ENCODE data around the gene C16orf89.

Gene C16orf89

DNA sequence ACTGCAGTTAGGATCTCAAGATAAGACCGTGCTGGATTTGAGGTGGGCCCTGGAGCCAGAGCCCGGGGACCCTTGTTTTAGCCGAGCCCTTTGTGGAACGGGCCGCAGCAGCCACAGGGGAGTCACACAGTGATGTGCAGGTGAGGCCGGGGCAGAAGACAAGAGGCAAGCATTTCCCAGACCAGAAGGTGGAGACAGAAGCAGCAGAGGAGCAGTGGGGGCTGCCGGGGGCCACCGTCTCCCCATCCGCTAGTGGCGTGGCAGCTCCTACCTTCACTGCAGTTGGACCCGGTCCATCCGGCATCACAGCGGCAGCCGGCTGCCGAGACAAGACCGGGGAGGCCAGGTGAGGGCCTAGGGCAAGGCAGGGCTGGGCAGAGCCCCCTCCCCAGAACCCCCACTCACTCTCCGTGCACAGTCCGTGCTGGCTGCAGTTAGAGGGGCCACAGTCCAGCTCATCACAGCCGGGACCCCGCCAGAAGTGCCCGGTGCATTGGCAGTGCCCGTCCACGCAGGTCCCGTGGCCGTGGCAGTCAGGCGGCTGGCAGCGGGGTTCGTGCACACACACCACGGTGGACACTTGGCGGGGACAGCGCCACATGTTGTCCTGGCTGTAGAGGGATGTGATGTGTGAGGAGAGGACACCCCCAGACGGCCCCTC, 38.1 kb downstream of the C16orf89 start:
- DNase-seq: no peak

DNA sequence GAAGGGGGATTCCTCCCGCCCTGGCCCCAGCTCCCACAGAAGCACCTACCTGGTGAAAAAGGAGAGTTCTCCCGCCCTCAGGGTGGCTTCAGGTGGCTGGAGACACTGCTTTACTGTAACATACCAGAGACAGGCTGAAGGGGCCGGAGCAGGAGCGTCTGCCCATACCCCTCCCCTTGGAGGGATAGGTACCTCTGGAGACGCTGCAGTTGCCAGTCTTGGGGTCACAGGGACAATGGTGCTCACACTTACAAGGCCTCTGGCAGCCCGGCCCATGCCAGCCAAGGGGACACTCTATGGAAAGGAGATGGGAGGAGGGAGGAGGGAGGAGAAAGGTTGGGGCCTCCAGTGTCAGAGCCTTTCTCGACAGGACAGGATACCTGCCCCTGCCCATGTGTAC, 38.7 kb downstream of the C16orf89 start:
- no peak for DNase-seq

DNA sequence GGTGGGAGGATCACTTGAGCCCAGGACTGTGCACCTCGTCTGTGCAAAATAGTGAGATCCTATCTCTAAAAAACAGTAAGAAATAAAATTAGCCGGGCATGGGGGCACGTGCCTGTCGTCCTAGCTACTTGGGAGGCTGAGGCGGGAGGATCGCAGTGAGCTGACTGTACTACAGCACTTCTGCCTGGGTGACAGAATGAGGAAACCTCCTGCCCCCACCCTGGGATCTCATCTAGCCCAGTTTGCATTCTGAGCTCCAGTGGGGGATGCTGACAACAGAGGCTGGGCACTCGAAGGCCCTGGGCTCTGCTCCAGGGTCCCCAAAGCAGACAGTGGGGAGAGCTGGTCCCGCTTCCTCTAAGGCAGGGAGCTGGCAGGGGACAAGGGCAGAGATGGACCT, 39.1 kb downstream of the C16orf89 start:
- no peak for DNase-seq

DNA sequence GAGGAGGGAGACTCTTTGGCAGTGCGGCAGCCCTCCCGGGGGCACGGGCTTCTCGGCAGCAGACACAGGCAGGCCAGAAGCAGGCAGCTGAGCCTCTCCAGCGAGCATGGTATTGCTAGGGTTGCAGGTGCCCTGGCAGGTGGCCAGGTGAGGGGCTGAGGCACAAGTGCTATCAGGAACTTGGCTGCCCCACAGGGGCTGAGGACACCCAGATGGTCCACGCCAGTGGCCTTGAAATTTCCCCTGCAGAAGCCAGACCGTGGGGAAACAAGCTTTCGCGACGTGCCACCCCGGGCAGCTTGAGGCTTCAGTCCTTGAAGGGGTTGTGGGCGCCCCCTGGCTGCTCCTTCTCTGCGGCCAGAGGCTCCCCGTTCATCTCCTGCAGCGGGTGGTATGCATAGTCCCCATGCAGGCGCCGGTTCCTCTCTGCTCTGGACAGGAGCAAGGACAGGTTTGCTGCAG, 40.6 kb downstream of the C16orf89 start:
- DNase-seq: no peak

DNA sequence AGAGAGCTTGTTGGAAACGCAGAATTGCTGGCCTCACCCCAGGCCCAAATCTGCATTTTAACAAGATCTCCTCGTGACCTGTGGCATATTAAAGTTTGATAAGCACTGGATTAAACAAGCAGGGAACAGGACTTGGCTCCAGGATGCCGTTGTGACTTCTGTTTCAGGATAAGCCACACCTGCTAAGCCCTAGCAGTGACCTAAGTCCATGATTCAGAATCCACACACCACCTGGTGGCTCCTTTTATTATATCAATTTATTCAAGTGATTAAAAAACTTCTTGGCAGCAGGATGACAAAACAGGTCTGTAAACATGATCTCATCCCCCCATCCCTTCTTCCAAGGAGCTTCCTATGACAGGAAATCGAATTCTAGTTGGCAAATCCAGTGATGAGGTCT, 41.1 kb downstream of the C16orf89 start:
- DNase-seq: no peak

DNA sequence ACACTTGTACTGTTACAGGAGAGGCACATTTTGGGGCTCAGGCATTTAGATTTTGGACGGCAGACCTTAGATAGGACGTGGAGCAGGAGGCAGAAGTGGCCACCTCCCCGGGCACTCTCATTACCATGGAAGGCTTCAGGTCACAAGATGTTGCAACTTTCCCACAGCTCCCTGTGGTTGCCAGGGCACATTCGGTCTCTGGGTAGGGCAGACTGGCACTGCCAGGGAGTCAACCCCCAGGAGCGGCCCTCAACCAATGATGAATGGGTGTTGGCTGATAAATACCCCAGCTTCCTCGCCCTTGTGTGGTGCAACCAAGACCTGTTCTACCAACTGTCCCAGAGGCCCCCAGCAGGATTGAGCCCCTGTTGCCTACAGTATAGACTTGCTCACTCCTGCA, 43.2 kb downstream of the C16orf89 start:
- DNase-seq: no peak

DNA sequence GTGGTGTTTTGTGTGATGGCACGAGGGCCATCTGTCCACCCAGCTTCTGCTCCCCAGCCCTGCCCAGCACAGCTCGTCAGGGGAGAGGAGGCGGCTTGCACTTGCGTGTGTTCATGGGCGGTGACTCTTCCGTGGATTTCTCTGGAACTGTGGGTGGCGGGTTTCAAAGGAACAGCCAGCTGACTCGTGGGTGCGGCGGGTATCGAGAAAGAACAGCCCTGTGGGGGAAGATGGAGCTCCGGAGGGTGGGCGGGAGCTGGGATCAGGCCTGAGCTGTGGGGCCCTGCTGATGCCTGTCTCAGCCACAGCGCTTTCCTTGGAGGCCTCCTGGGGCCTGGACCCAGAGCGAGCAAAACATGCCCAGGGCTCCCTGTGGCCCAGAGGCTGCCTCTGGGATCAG, 45.2 kb downstream of the C16orf89 start:
- no peak for DNase-seq

DNA sequence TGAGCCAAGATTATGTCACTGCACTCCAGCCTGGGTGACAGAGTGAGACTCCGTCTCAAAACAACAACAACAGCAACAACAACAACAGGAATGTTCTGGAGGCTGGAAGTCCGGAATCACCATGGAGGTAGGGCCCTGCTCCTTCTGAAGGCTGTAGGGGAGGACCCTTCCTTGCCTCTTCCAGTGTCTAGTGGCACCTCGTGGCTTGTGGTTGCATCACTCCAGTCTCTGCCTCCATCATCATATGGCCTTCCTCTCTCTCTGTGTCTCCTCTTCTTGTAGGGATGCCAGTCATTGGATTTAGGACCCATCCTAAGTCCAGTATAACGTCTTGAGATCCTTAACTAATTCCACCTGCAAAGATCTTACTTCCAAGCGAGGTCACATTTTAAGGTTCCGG, 46.0 kb downstream of the C16orf89 start:
- DNase-seq: no peak

DNA sequence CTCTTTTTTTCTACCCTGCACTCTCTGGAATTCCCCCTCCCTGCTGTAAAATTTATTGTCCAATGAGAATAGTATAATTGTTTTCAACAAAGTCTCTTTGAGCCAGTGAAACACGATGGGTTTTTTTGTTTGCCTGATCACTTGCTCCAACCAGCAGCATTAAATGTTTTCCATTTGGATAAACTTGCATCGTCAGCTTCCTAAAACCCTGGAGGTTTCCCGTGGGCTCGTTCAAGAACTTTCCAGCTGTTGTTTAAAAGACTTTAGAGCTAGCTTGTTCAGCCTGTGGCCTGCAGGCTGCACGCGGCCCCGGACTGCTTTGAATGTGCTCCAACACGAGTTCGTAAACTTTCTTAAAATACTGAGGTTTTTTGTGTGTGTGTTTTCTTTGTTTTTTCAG, 47.0 kb downstream of the C16orf89 start:
- DNase-seq: no peak

DNA sequence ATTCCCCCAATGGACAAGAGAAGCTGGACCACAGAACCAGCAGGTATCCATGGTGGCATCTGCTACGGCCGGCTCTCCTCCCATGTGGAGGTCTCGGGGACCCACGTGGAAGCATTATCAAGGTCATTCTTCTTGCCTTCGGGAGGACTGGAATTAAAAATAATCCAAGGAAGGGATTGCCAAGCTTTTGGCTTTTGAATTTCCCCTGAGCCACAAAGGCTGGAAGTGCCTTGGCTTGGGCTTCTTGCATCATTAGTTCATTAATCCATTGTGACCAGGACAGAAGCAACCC, 48.1 kb downstream of the C16orf89 start:
- DNase-seq: no peak

DNA sequence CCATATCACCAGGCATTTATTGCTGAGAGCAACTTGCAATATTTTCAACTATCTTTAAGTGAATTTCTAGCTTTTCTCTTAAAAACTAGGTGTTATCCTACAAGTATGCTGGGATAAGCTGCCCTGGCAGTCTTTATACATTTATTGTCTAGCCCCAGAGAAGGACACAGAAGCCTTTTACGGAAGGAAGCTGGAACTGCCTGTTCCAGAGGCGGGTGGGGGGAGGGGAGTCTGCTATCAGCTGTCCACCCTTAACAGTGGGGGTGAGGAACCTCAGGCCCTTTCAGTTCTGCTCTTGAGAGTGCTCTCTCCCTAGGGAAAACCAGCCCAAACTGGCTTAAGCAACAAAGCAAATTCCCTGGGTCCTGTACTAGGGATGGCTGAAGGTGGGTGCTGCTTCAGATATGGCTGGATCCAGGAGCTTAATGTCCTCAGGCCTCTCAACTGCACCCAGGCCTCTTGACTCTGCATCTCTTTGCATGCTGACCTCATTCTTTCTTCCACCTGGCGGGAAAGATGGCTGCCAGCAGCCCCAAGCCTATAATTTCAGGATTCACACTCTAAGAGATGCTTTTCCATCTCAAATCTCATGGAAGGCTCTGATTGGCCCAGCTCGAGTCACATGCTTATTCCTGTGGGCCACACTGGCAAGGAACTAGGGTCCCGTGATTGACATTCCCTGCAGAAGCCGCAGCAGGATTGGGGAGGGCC, 48.6 kb downstream of the C16orf89 start:
- no peak for DNase-seq

DNA sequence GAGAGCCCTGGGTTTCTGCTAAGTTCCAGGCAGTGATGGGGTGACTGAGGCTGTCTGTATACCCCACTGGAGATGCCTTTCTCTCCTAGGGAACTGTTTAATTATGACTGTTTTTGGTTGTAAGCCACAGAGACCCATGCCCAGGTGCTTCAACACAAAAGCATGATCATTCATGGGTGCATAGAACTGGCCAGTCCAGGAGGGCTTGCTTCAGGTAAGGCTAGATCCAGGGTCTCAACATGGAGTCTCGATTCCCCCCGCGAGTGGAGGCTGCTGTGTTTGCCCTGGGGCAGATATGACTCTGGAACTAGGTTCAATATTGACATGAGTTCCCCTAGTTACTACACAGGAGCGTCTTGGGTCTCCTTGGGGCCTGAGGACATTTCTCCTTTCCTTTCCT, 49.9 kb downstream of the C16orf89 start:
- DNase-seq: no peak

DNA sequence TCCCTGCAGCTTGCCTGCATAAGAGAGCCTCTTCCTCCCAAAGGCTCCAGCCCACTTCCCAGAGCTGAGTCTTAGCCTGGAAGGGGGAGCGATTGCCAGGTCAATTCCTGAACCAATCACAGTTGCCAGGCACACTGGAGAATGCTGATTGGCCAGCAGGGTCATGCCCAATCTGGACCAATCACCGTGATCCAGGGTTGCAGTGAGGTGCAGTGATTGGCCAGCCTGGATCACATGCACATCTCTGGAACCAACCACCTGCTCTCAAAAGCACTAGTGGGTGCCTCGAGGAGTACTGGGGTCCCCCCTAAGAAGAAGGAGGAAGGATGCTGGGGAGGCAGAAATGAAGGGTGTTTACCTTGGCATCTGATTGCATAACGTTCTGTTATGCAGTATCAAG, 50.4 kb downstream of the C16orf89 start:
- DNase-seq: no peak

DNA sequence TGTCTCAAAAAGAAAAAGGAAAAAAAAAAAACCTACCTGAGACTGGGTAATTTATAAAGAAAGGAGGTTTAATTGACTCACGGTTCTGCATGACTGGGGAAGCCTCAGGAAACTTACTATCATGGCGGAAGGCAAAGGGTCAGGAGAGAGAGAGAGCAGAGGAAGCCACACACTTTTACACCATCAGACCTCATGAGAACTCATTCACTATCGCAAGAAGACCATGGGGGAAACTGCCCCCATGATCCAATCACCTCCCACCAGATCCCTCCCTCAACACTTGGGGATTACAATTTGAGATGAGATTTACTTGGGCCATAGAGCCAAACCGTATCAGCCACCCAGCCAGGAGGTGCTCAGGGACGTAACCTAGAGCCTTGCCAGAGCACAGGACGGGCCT, 52.9 kb downstream of the C16orf89 start:
- no peak for DNase-seq

DNA sequence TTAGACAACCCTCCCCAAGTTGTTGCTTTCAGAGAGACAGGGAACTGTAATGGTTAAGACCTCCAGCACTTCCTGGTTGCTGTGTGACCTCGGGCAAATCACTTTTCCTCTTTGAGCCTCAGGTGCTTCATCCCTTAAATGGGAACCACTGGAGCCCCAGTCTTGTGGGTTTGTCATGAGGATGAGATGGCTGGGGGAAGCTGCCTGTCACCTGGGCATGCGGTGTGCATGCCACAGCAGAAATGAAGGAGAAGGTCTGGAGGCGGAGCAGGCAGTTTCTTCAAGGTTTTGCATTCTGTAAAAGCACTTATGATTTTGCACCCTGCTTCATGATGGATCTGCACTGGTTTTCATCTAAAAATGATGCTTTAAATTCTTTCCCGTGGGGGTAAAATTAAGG, 54.1 kb downstream of the C16orf89 start:
- no peak for DNase-seq

DNA sequence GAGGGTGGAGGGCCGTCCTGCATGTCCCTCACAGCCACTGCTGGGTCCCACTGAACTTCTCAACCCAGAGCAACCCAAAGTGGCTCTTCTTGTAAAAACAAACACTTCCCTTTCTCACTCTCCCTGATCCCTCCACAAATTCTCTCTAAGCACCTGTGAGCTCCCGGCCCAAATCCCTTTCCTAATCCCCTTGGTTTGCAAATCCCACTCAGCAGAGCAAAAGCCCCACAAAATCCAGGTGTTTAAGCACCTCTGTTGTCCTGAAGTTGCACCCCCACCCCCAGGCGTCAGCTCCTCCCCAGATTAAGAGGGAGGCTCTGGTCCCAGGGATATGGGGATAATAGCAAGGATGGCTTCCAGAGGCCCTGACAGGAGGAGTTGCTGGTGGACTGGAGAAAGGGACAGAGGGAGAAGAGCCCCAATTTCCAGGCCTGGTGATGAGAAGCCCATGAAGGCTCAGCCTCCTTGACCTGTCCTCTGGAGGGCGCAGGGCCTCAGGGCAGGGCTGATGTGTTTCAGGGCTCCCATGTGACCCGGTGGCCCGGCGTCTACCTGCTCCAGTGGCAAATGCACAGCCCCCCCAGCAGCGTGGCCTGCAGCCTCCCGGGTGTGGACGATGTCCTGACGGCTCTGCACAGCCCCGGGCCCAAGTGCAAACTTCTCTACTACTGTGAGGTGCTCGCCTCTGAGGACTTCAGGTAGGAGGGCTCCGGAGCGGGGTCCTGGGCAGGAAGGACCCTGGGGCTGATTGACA, 55.0 kb downstream of the C16orf89 start:
- DNase-seq: no peak

DNA sequence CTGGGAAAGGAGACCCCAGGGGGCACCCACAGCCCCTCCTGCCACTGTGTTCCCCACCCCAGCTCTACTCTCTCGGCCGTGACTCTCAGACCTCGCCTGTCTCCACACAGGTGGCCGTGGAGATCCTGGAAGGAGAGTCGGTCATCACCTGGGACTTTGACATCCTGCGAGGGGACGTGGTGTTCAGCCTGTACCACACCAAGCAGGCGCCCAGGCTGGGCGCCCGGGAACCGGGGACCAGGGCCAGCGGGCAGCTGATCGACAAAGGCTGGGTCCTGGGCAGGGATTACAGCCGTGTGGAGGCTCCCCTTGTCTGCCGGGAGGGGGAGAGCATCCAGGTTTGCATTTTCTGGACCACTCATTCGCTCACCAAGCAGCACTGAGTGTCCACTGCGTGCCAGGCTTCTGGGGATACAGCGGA, 57.4 kb downstream of the C16orf89 start:
- DNase-seq: no peak

DNA sequence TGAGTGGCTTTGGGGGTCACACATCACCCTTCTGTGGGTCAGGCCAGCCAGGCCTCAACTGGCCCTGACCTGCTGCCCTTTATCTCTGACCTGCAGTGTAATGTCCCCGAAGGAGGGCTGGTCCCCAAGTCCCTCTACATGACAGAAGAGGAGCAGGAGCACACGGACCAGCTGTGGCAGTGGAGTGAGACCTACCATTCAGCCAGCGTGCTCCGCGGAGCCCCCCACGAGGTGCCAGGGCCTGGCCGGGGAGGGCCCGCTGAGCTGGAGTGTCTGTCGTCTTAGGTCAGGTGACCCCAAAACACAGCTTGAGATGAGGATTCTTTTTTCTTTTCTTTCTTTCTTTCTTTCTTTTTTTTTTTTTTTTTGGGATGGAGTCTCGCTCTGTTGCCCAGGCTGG, 58.5 kb downstream of the C16orf89 start:
- no peak for DNase-seq

DNA sequence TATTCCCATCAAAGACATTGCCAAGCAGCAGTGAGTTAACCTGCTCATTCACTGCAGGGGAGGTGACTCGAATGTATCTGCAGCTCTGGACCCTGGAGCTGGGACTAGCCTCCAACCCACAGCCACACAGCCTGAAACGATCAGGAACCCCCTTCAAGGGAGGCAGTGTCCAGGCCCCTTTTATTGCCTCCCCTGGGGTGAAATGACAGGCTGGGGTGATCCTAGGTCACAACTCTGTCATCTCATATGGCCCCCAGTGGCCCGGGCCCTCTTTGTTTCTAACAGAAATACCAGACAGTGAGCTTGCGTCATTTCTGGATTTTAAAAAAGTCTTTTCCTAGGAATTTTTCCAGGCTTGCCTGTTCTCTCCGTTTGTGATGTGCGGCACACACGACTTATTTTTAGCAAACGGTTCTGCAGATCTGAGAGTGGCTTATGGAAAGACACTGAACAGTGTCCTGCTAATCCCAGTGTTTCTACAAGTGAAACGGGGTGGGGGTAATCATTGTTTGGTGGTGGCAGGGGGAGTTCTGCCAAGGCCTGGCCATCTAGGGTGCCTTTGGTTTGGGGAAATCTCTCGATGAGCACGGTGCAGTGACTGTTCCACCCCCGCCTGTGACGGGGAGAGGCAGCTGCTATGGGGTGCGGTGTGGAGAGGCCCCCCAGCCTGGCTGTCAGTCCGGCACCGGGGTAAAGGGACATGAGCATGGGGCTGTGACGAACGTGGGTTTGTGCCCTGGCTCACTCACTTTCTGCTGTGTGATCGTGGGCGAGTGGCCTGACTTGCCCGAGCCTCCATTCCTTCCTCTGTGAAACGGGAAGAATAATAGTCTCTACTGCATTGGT, 59.2 kb downstream of the C16orf89 start:
- DNase-seq: no peak

DNA sequence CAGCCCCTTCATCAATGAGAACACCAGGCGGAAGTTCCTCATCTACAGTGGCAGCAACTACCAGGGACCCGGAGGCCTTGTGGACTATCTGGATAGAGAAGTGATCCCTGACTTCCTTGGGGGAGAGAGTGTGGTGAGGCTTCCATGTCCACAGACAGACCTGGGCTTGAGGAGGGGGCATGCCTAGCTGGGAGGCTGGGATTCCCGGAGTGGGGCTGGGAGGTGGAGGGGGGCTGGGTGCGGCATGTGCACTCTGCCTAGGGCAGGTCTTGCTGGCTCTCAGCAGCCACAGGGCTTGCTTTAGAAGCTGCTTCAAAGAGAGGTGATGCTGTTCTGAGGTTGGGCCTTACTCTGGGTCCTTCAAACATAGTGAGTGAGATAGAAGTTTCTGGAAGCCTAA, 59.8 kb downstream of the C16orf89 start:
- no peak for DNase-seq

DNA sequence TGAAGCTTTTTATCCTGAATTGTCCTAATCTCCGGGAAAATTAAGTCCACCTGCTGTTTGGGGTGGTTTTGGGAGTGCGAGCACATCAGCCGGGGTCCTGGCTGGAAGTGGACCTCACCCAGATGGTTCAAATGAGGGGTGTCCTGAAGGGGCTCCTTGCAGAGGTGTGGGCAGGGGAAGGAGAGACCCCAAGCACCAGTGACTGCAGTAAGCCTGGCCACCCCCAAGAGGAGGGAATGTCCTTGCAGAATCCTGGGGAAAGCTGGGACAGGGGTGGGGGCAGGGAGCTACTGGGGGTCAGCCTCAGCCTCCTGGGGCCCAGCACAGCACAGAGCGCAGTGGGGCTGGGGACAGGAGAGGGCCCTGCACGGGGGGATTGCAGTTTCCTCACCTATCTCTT, 61.4 kb downstream of the C16orf89 start:
- no peak for DNase-seq

DNA sequence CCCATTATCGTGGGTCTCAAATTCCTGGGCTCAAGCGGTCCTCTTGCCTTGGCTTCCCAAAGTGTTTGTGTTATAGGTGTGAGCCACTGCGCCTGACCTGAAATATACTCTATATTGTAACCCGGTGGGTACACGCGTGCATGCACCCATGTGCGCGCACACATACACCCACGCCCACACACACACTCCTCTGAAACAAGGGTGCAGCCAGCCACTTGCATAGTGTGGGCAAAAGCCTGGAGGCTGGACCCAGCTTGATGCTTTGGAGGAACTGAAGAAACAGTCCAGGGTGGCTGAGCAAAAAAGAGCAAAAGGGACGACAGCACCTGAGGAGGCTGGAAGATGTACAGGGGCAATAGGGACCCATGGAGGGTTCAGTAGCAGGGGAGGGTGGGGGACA, 61.9 kb downstream of the C16orf89 start:
- no peak for DNase-seq

DNA sequence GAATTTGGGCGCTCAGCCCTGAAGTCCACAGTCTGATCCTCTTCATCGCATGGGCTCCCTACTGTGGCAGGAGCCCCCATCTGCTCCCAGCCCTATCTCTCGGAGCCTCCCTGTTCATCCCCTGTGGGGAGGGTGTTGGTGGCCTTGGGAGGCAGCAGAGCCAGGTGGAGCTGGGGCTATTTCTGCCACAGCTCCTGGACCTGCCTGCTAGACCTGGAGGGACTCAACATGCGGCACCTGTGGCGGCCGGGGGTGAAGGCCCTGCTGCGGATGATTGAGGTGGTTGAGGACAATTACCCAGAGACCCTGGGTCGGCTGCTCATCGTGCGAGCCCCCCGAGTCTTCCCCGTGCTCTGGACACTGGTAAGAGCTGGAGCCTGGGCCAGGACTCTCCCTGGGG, 62.5 kb downstream of the C16orf89 start:
- DNase-seq: no peak

Data from activated naive CD4-positive, alpha-beta T cell (primary cell).